Epidermal melanocyte (primary cell): ENCODE results near the gene PDXP.
"Not testable (repeated sequence)": the region's sequence is repeated elsewhere in the genome, so short reads cannot be mapped to it uniquely, and the experiment has no call there.

Experiments
- DNase-seq: peaks from one replicate; pipeline ENCODE4 v3.0.0; 2011; ENCODE audit warnings: low spot score; ENCODE audit not compliant: insufficient read length

PDXP gene

GRCh38 chr22:37658133-37659065 lies at the start of gene PDXP:
PDXP (plus strand) TSS chr22:37658723; CDS start chr22:37658783, 60 bp downstream.
- peak; percentile 100 for DNase-seq

GRCh38 chr22:37609240-37610152 lies 49.0 kb upstream of the PDXP start:
- DNase-seq, result no peak

- not testable (repeated sequence) for DNase-seq
Measured at GRCh38 chr22:37610153-37610475, 48.4 kb upstream of the PDXP start.

GRCh38 chr22:37610480-37611129 lies 47.9 kb upstream of the PDXP start:
- DNase-seq, result no peak

GRCh38 chr22:37611207-37611606 lies 47.3 kb upstream of the PDXP start:
- DNase-seq, result no peak

- no peak for DNase-seq
Measured at GRCh38 chr22:37616201-37617083, 42.1 kb upstream of the PDXP start.

GRCh38 chr22:37617431-37617830 lies 41.1 kb upstream of the PDXP start:
- DNase-seq, result no peak

GRCh38 chr22:37618072-37618656 lies 40.4 kb upstream of the PDXP start:
- DNase-seq, result no peak

- DNase-seq, result no peak
Measured at GRCh38 chr22:37618674-37619073, 39.8 kb upstream of the PDXP start.

GRCh38 chr22:37619991-37620390 lies 38.5 kb upstream of the PDXP start:
- DNase-seq, result peak; percentile 2

- peak; percentile 3 for DNase-seq
Measured at GRCh38 chr22:37621352-37621860, 37.1 kb upstream of the PDXP start.

GRCh38 chr22:37623075-37624016 lies 35.2 kb upstream of the PDXP start:
- peak; percentile 80 for DNase-seq

GRCh38 chr22:37624017-37624365 lies 34.5 kb upstream of the PDXP start:
- no peak for DNase-seq

GRCh38 chr22:37624876-37625275 lies 33.6 kb upstream of the PDXP start:
- no peak for DNase-seq

- DNase-seq, result no peak
Measured at GRCh38 chr22:37625737-37626136, 32.8 kb upstream of the PDXP start.

GRCh38 chr22:37626144-37626543 lies 32.4 kb upstream of the PDXP start:
- no peak for DNase-seq

- no peak for DNase-seq
Measured at GRCh38 chr22:37626556-37627075, 31.9 kb upstream of the PDXP start.

- DNase-seq, result no peak
Measured at GRCh38 chr22:37627121-37627520, 31.4 kb upstream of the PDXP start.

GRCh38 chr22:37627545-37627944 lies 31.0 kb upstream of the PDXP start:
- no peak for DNase-seq
